ENCODE results near the gene GAK.
"Not testable (repeated sequence)": the region's sequence is repeated elsewhere in the genome, so short reads cannot be mapped to it uniquely, and the experiment has no call there.

GAK gene

DNA sequence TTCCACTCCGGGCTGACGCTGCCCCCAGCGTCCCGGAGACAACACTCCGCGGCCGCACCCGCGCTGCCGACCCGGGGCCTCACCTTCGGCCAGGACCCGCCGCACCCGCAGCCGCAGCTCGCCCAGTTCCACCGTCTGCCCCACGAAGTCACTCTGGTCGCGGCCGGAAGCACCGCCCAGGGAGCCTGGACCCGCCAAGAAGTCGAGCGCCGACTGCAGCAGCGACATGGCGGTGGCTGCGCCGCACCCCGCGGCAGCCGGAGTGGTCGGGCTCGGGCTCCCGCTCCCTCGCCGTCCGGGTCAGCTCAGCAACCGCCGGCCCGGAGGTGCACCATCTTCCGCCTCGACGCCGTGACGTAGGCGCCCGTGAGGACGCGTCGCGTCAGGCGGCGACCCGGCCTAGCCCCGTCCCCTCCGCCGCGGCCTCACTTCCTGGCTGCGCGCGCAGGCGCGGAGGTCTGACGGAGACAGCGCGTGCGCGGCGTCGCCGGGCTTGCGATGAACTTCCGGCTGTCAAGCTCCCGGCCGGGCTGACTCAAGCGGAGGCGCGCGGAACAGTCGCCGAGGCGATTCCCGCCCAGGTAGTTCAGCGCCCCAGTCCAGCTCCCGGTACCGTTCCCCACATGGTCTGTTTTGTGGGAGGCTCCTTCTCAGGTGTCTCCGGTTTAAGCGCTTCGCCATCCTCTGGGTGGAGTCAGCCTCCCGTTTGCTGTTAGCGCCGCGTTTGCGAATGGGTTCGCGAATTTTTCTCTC is at the start of gene GAK, which contains the start of gene TMEM175:
GAK (minus strand) TSS at position 357 of the 753 bp plus-strand sequence; CDS start at position 228, 129 bp downstream.
TMEM175 (plus strand) TSS at position 501 of the 753 bp plus-strand sequence. CDS start 15,280 bp downstream, outside the sequence.
- DNase-seq: peak; percentile 37

DNA sequence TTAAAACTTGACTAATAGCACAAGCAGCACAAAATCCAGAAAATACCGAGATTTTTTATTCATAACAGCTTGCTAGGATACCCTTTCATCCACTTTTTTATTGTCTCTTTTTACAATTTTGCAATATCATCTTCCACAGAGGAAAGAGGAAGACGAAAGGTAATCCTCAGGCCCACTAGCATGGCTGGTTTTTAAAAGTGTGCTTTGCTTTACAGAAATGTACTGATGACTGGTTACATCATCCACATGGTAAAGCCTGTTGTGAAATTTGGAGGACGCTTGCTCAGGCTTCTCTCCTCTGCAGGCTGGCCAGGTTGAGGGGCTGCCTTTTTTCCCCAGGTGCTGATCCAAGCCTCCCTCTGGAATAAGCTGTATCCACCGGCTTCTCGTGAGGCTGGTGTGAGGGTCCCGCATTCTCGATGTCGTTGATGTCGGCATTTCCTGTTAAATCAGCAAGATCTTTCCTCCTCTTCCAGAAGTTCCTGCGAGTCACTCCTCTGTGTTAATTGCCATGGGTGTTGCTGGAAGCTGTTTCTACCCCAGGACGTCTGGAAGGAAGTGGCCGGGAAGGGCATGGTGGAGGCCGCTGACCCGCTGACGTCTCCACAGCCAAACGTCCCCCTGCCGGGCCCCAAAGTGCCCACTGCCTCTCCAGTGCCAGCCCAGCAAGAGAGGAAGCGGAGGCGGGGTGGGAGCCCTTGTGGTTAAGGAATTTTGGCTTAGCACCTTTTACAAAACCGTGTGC is 47.0 kb upstream of the GAK start:
- DNase-seq: no peak

- not testable (repeated sequence) for DNase-seq
Observed at GRCh38 chr4:976016-976415, 43.9 kb upstream of the GAK start.

GRCh38 chr4:974668-975067 is 42.6 kb upstream of the GAK start:
- DNase-seq: no peak

- no peak for DNase-seq
Observed at GRCh38 chr4:973431-974397, 41.6 kb upstream of the GAK start, which contains the start of gene DGKQ. TSS of gene DGKQ (minus strand) at chr4:973569. CDS start at chr4:973482, 87 bp downstream.

DNA sequence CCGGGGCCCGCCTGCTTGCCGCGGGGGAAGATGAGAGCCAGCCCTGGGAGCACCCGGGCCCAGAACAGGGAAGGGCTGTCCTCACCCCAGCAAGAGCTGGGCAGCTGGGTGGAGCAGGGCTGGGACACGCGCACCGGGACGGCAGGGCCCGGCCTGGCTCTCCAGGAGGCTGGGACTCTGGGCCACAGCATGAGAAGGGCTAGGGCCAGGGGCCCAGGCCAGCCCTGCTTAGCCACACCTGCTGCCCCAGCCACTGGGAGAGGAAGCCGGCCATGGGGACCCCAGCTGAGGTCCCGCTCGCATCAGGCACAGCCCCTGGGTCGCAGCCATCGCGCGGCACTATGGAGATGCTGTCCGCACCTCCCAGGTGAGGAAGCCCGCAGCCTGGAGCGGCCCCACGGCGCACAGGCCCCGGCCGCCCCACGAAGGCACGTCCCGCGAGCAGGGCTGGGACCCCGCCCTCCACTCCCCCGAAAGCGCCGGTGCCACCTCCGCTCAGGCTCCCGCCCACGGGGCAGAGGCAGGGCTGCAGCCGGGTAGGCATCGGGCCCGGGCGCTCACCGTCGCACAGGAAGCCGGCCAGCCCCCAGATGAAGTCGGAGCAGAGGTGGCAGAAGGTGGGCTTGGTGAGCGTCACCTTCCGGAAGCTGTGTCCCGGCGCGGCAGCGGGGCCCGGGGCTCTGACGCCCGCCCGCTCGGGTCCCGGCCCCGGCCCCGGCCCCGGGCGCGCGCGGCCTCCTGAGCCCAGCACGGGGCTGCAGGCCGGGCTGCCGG is 40.7 kb upstream of the GAK start:
- no peak for DNase-seq

DNA sequence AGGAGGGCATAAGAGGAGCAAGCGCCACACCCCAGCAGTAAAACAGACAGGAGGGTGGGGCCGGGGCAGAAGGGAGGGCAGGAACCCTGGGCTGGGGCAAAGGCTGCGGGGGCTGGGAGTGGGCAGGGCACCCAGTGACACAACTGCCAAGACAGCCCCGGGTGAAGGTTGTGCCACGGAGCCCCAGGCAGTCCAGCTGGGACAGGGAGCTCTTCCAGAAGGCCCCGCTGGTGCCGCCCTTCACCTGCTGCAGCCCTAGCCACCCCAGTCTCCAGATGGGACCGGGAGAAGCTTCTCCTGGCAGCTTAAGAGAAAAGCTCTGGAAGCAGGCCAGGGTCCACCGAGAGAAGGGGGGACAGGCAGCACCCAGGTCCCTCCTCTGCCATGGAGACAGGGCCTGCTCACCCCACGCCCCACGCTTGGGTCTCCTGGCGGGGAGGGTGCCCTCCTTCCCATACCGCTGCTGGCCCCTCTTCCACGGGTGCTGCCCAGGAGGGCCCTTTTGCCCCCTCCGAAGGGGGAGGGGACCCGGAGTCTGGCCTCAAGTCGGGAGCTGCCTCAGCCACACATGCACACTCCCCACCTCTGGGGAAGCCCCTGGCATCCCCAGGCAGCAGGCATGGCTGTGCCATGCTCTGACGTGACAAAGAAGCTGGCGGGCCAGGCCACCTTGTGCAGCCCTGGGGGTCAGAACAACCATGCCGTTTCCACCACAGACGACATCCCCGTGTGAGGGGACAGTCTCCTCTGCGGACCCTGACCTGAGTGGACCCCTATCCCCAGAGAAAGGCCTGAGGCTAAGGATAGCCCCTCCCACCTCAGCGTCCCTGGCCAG is 39.8 kb upstream of the GAK start:
- DNase-seq: no peak

DNA sequence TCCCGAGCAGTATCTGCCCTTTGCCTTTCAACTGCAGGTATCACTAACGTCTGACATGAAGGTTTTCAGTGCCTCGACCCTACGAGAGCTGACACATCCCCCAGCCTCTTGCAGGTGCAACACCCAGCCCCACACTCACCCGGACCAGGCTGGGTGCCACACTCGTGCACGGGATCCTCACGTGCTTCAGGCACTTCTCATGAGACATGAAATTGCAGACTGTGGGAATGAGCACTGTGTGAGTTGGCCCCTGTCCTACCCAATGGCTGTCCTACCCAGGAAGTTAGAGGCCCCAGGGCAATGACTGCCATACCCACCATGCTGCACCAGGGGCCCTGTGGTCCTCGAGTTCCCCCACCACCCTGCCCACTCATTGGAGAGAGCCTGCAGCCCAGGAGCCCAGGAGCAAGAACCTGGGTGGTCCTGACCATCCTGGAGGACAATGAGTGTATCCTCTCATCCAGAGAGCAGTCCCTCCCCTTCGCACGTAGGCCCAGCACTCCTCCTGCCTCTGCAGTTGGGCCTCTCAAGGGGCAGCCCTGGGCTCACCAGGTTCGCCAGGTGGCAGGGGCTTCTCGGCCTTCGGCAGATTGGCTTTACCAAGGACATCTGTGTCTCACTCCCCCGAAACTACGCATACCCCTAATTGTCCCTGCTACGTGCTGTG is 38.9 kb upstream of the GAK start:
- no peak for DNase-seq

GRCh38 chr4:970046-970745 is 38.1 kb upstream of the GAK start:
- DNase-seq: no peak

DNA sequence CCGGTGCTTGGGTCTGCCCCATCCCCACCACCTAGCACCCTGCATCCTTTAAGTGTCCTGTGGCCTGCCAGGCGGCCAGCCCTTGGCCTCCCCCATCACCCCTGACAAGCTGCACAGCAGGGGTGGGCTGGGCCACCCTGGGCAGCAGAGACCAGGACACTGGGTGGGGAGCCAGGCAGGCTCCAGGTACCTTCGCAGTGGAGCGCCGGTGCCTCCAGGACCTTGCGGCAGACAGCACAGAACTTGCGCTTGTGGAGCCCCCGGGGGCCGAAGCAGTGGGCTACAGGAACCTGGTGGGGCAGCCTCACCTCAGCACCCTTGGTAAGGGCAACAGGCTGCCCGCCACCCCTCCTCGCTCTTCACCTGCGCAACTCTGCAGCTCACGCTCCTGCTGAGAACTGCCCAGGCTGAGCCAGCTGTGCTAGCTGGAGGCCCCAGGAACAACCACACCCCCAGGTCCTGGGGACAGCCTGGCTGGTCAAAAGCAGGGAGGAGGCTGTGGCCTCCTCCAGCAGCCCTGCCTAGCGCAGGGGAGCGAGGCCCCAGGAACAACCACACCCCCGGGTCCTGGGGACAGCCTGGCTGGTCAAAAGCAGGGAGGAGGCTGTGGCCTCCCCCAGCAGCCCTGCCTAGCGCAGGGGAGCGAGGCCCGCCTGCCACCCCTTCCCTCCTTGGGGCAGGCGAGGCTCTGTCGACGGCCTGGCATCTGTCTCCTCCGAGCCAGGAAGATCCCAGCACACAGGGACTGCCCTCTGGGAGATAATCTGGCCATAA is 36.7 kb upstream of the GAK start:
- no peak for DNase-seq

- DNase-seq: no peak
Observed at GRCh38 chr4:968221-968620, 36.1 kb upstream of the GAK start.

- no peak for DNase-seq
Observed at GRCh38 chr4:967113-968104, 35.3 kb upstream of the GAK start.

GRCh38 chr4:966266-967112 is 34.4 kb upstream of the GAK start:
- no peak for DNase-seq

- DNase-seq: no peak
Observed at GRCh38 chr4:965766-966134, 33.6 kb upstream of the GAK start.

- no peak for DNase-seq
Observed at GRCh38 chr4:965048-965765, 33.1 kb upstream of the GAK start.

- DNase-seq: no peak
Observed at GRCh38 chr4:964346-965025, 32.4 kb upstream of the GAK start.
